H9 (cell line): ENCODE measurements around the gene MEGF9. TPM values are rescaled to one million over a fixed set of nuclear protein-coding genes. Genes with fewer than 3 reads are reported as not detected.

Experiments used
- DNase-seq: peaks from one replicate; pipeline ENCODE4 v3.0.0-alpha.2; 2017
- H2AFZ ChIP-seq: one replicate; pipeline ENCODE4 v1.6.1; 2013; ENCODE audit warnings: mild to moderate bottlenecking, low read length, control low read depth, moderate library complexity
- H2AK5ac ChIP-seq: 2 replicates; pipeline ENCODE4 v1.6.1; 2013; ENCODE audit warnings: low read length, control low read depth, mixed read lengths; ENCODE audit not compliant: insufficient read length
- H2BK120ac ChIP-seq: one replicate; pipeline ENCODE4 v1.6.1; 2013; ENCODE audit warnings: low read depth, mild to moderate bottlenecking, low read length, control low read depth, inconsistent platforms; ENCODE audit not compliant: poor library complexity, severe bottlenecking
- H2BK12ac ChIP-seq: 2 replicates; pipeline ENCODE4 v1.6.1; 2013; ENCODE audit warnings: low read length, control low read depth, mixed read lengths, low read depth; ENCODE audit not compliant: insufficient read length
- H2BK15ac ChIP-seq: 2 replicates; pipeline ENCODE4 v1.6.1; 2013; ENCODE audit warnings: low read depth, low read length, control low read depth
- H2BK20ac ChIP-seq: one replicate; pipeline ENCODE4 v1.6.1; 2013; ENCODE audit warnings: low read depth, mild to moderate bottlenecking, low read length, control low read depth, inconsistent platforms; ENCODE audit not compliant: poor library complexity, severe bottlenecking
- H2BK5ac ChIP-seq: 2 replicates; pipeline ENCODE4 v1.6.1; 2013; ENCODE audit warnings: low read length, control low read depth, mixed read lengths; ENCODE audit not compliant: insufficient read length
- H3K14ac ChIP-seq: 2 replicates; pipeline ENCODE4 v1.6.1; 2013; ENCODE audit warnings: low read length, control low read depth; ENCODE audit not compliant: insufficient read depth
- H3K18ac ChIP-seq: 2 replicates; pipeline ENCODE4 v1.6.1; 2013; ENCODE audit warnings: low read depth, mild to moderate bottlenecking, mixed read lengths, low read length, control low read depth; ENCODE audit not compliant: insufficient read length
- H3K23ac ChIP-seq: 2 replicates; pipeline ENCODE4 v1.6.1; 2013; ENCODE audit warnings: low read length, control low read depth, mixed read lengths, low read depth; ENCODE audit not compliant: insufficient read length
- H3K23me2 ChIP-seq: 2 replicates; pipeline ENCODE4 v1.6.1; 2013; ENCODE audit warnings: low read depth, mild to moderate bottlenecking, mixed read lengths, low read length, control low read depth; ENCODE audit not compliant: insufficient read length, poor library complexity, severe bottlenecking
- H3K27ac ChIP-seq: 2 replicates; pipeline ENCODE4 v1.5.1; 2013; ENCODE audit warnings: low read length, control low read depth, mixed read lengths, low read depth; ENCODE audit not compliant: insufficient read length
- H3K27me3 ChIP-seq: 2 replicates; pipeline ENCODE4 v1.6.1; 2013; ENCODE audit warnings: low read length, control low read depth, inconsistent platforms; ENCODE audit not compliant: insufficient read depth
- H3K4ac ChIP-seq: 2 replicates; pipeline ENCODE4 v1.6.1; 2013; ENCODE audit warnings: low read depth, mild to moderate bottlenecking, control low read depth, inconsistent platforms, low read length, moderate library complexity
- H3K4me1 ChIP-seq: 2 replicates; pipeline ENCODE4 v1.6.1; 2013; ENCODE audit warnings: low read length, control low read depth, inconsistent platforms; ENCODE audit not compliant: insufficient read depth
- H3K4me2 ChIP-seq: 2 replicates; pipeline ENCODE4 v1.6.1; 2013; ENCODE audit warnings: low read length, control low read depth, mixed read lengths; ENCODE audit not compliant: insufficient read length, insufficient read depth
- H3K56ac ChIP-seq: 2 replicates; pipeline ENCODE4 v1.6.1; 2013; ENCODE audit warnings: low read depth, mild to moderate bottlenecking, mixed read lengths, low read length, control low read depth; ENCODE audit not compliant: insufficient read length
- H3K79me1 ChIP-seq: 2 replicates; pipeline ENCODE4 v1.6.1; 2013; ENCODE audit warnings: low read depth, mild to moderate bottlenecking, moderate library complexity, low read length, control low read depth, inconsistent platforms; ENCODE audit not compliant: insufficient read depth, poor library complexity, severe bottlenecking
- H3K79me2 ChIP-seq: 2 replicates; pipeline ENCODE4 v1.6.1; 2013; ENCODE audit warnings: low read length, control low read depth, inconsistent platforms; ENCODE audit not compliant: insufficient read depth
- H3K9ac ChIP-seq: 2 replicates; pipeline ENCODE4 v1.6.1; 2013; ENCODE audit warnings: low read length, control low read depth, mixed read lengths; ENCODE audit not compliant: insufficient read length; ENCODE audit errors: extremely low read depth
- H3K9me3 ChIP-seq: one replicate; pipeline ENCODE4 v1.6.1; 2013; ENCODE audit warnings: low read depth, low read length, inconsistent platforms; ENCODE audit not compliant: control insufficient read depth
- H3T11ph ChIP-seq: one replicate; pipeline ENCODE4 v1.6.1; 2013; ENCODE audit warnings: mild to moderate bottlenecking, low read length, control low read depth, inconsistent platforms
- H4K20me1 ChIP-seq: one replicate; pipeline ENCODE4 v1.6.1; 2013; ENCODE audit not compliant: control insufficient read depth, insufficient read length, insufficient read depth
- H4K5ac ChIP-seq: 2 replicates; pipeline ENCODE4 v1.6.1; 2013; ENCODE audit warnings: low read depth, mild to moderate bottlenecking, mixed read lengths, low read length, control low read depth; ENCODE audit not compliant: insufficient read length
- H4K8ac ChIP-seq: replicated peaks from 2 replicates; pipeline ENCODE4 v1.6.1; 2013; ENCODE audit warnings: low read length, control low read depth, mixed read lengths, low read depth; ENCODE audit not compliant: insufficient read length
- H4K91ac ChIP-seq: 2 replicates; pipeline ENCODE4 v1.6.1; 2013; ENCODE audit warnings: low read depth, mild to moderate bottlenecking, moderate library complexity, mixed read lengths, low read length, control low read depth; ENCODE audit not compliant: insufficient read length
- H3K27ac Mint-ChIP-seq, 3 experiments: 2 replicates in 2 of 3; 3 replicates in 1 of 3; pipeline ENCODE4 v1.8.0; 2020 to 2021; ENCODE audit warnings: mixed read lengths in 3 of 3, mild to moderate bottlenecking in 1 of 3, moderate library complexity in 1 of 3
- H3K27me3 Mint-ChIP-seq: 2 replicates; pipeline ENCODE4 v1.8.0; 2021; ENCODE audit warnings: low read depth, mild to moderate bottlenecking, moderate library complexity, mixed read lengths
- H3K36me3 Mint-ChIP-seq, 3 experiments: 2 replicates in 2 of 3; 3 replicates in 1 of 3; pipeline ENCODE4 v1.8.0; 2020 to 2021; ENCODE audit warnings: low read depth in 3 of 3, mixed read lengths in 3 of 3; ENCODE audit not compliant: insufficient read depth in 1 of 3
- H3K4me1 Mint-ChIP-seq, 2 experiments: 2 replicates each; pipeline ENCODE4 v1.8.0; 2020; ENCODE audit warnings: mixed read lengths in 2 of 2
- H3K4me3 Mint-ChIP-seq, 2 experiments: 2 replicates in 1 of 2; 3 replicates in 1 of 2; pipeline ENCODE4 v1.8.0; 2020 to 2021; ENCODE audit warnings: mild to moderate bottlenecking in 2 of 2, mixed read lengths in 2 of 2, moderate library complexity in 1 of 2
- H3K9me3 Mint-ChIP-seq, 2 experiments: 2 replicates in 1 of 2; 3 replicates in 1 of 2; pipeline ENCODE4 v1.8.0; 2020; ENCODE audit warnings: mild to moderate bottlenecking in 2 of 2, mixed read lengths in 2 of 2, moderate library complexity in 1 of 2
- WGBS: extraction: QIAGEN DNeasy Blood & Tissue Kit; methylation state at CpG from one replicate; pipeline ENCODE4 v1.1.7; 2013; ENCODE audit warnings: missing lambda C conversion rate, low lambda C conversion rate, mixed read lengths; ENCODE audit not compliant: insufficient read length; ENCODE audit errors: extremely low coverage; 5-methylcytosine and 5-hydroxymethylcytosine counted together
- total RNA-seq: library from RNA; stranded (reverse); gene quantifications from 2 replicates; pipeline ENCODE4 v1.2.1, GENCODE V29; 2021
- TF ChIP-seq, protein P1 (sequence below): fragments of 200-600 bp; sonication (generic); conservative IDR thresholded peaks from 3 replicates; pipeline ENCODE4 v1.8.0; 2021; ENCODE audit warnings: antibody characterized with exemption, mild to moderate bottlenecking

Gene MEGF9
- total RNA-seq, 1 experiment from 2014 or later, result 0.94 TPM

- H2BK120ac ChIP-seq, result no peak overlapping the region
- no peak overlapping the region for H3K4me2 ChIP-seq
- H2BK20ac ChIP-seq, result no peak overlapping the region
- H3K4me1 ChIP-seq, result no peaks in the 10 kb centered on the region
- no peak overlapping the region for H3K27ac ChIP-seq
- H2BK12ac ChIP-seq, result no peak overlapping the region
- no CpG with 5 or more reads among the region's 4 CpGs for WGBS
- H3K27me3 ChIP-seq, result peaks cover 13% of the 10 kb centered on the region; the same call in 1 of the 2 replicates
- no peak overlapping the region for H3K56ac ChIP-seq
- no peak overlapping the region for H2BK15ac ChIP-seq
- Mint-ChIP-seq H3K9me3 (no peaks in the 10 kb centered on the region), H3K27me3 (peaks cover 38% of the 10 kb centered on the region), H3K4me1 (peaks cover 14 to 28% of the 10 kb centered on the region in 2 experiments), H3K36me3 (no peaks in the 10 kb centered on the region), H3K27ac (no peak overlapping the region), H3K4me3 (peak overlapping the region; percentile 74 to 88; a peak in 4 of 5 replicates)
- no peaks in the 10 kb centered on the region for H3K9me3 ChIP-seq
- peaks cover 10% of the 10 kb centered on the region for H3K23me2 ChIP-seq
- H3K79me1 ChIP-seq, result no peaks in the 10 kb centered on the region
- no peak overlapping the region for H3T11ph ChIP-seq
- H3K23ac ChIP-seq, result no peak overlapping the region
- H4K91ac ChIP-seq, result no peak overlapping the region
- H3K18ac ChIP-seq, result no peak overlapping the region
- H4K20me1 ChIP-seq, result no peaks in the 10 kb centered on the region
- H4K8ac ChIP-seq, result no peak overlapping the region
- TF ChIP-seq, protein P1, sequence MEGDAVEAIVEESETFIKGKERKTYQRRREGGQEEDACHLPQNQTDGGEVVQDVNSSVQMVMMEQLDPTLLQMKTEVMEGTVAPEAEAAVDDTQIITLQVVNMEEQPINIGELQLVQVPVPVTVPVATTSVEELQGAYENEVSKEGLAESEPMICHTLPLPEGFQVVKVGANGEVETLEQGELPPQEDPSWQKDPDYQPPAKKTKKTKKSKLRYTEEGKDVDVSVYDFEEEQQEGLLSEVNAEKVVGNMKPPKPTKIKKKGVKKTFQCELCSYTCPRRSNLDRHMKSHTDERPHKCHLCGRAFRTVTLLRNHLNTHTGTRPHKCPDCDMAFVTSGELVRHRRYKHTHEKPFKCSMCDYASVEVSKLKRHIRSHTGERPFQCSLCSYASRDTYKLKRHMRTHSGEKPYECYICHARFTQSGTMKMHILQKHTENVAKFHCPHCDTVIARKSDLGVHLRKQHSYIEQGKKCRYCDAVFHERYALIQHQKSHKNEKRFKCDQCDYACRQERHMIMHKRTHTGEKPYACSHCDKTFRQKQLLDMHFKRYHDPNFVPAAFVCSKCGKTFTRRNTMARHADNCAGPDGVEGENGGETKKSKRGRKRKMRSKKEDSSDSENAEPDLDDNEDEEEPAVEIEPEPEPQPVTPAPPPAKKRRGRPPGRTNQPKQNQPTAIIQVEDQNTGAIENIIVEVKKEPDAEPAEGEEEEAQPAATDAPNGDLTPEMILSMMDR, result no peak
- H4K5ac ChIP-seq, result no peak overlapping the region
- no peak overlapping the region for H2AFZ ChIP-seq
- H2AK5ac ChIP-seq, result no peak overlapping the region
- H3K79me2 ChIP-seq, result no peaks in the 10 kb centered on the region
- no peak overlapping the region for H2BK5ac ChIP-seq
- no peak for DNase-seq
- no peak overlapping the region for H3K4ac ChIP-seq
- no peak overlapping the region for H3K14ac ChIP-seq
- no peak overlapping the region for H3K9ac ChIP-seq
Measured at GRCh38 chr9:120712539-120713031, 1.7 kb downstream of the MEGF9 start.
